Naive thymus-derived CD4-positive, alpha-beta T cell (primary cell): ENCODE measurements around the gene PLEKHO2. TPM values are rescaled to one million over a fixed set of nuclear protein-coding genes. Genes with fewer than 3 reads are reported as not detected.
A peak's percentile ranks its signal among the peaks of the same experiment; 100 is the strongest.

Source experiments
- ATAC-seq: fragments of 150-1000 bp; cut with Tn5 transposase; 2 replicates; pipeline ENCODE4 v1.10.0; 2021; ENCODE audit warnings: mild to moderate bottlenecking, moderate library complexity
- CTCF ChIA-PET: fragments of 350-600 bp; sonication (Branson Sonifier 250); formaldehyde crosslinking; loops from one replicate; lab custom pipeline; 2021; ENCODE audit warnings: antibody characterized with exemption; lab: Charles Lee
- POLR2A ChIA-PET: fragments of 350-600 bp; sonication (Branson Sonifier 250); formaldehyde crosslinking; loops from one replicate; lab custom pipeline; 2021; ENCODE audit warnings: antibody characterized with exemption, inconsistent platforms; lab: Charles Lee
- DNase-seq, 9 donors: peaks; one replicate each; pipeline versions ENCODE4 v3.0.0 to v3.0.0-alpha.2; 2020 to 2022; ENCODE audit warnings: mixed read lengths in 1 of 9
- H3K27ac ChIP-seq: one replicate; pipeline ENCODE4 v1.7.0; 2013; ENCODE audit warnings: mild to moderate bottlenecking, low read depth, low read length, moderate library complexity
- H3K27me3 ChIP-seq, 2 donors: one replicate each; pipeline ENCODE4 v1.7.0; 2013; ENCODE audit warnings: low read length in 2 of 2, mild to moderate bottlenecking in 2 of 2, moderate library complexity in 2 of 2; ENCODE audit not compliant: control insufficient read depth in 2 of 2, insufficient read depth in 2 of 2
- H3K36me3 ChIP-seq, 3 experiments: 1 replicate in 2 of 3; 2 replicates in 1 of 3; pipeline ENCODE4 v1.7.0; 2013; ENCODE audit warnings: low read length in 3 of 3, mild to moderate bottlenecking in 3 of 3, moderate library complexity in 1 of 3; ENCODE audit not compliant: insufficient read depth in 3 of 3, control insufficient read depth in 2 of 3
- H3K4me1 ChIP-seq, 2 donors: one replicate each; pipeline ENCODE4 v1.7.0; 2013; ENCODE audit warnings: low read length in 2 of 2, mild to moderate bottlenecking in 2 of 2, moderate library complexity in 1 of 2; ENCODE audit not compliant: control insufficient read depth in 2 of 2, insufficient read depth in 2 of 2
- H3K4me3 ChIP-seq: 2 replicates; pipeline ENCODE4 v1.7.0; 2013; ENCODE audit warnings: mild to moderate bottlenecking, low read length
- H3K9me3 ChIP-seq, 3 experiments: 1 replicate in 2 of 3; 2 replicates in 1 of 3; pipeline ENCODE4 v1.7.0; 2013; ENCODE audit warnings: low read length in 3 of 3; ENCODE audit not compliant: control insufficient read depth in 2 of 3
- H3K27ac Mint-ChIP-seq, 9 donors: one replicate each; pipeline ENCODE4 v1.8.0; 2020 to 2022; ENCODE audit warnings: mixed read lengths in 9 of 9, mild to moderate bottlenecking in 8 of 9, moderate library complexity in 5 of 9, inconsistent platforms in 2 of 9
- H3K27me3 Mint-ChIP-seq, 5 donors: one replicate each; pipeline ENCODE4 v1.8.0; 2021 to 2022; ENCODE audit warnings: mixed read lengths in 5 of 5, mild to moderate bottlenecking in 1 of 5
- H3K36me3 Mint-ChIP-seq, 5 donors: one replicate each; pipeline ENCODE4 v1.8.0; 2020 to 2022; ENCODE audit warnings: mixed read lengths in 5 of 5, mild to moderate bottlenecking in 3 of 5, inconsistent platforms in 1 of 5
- H3K4me1 Mint-ChIP-seq, 7 donors: one replicate each; pipeline ENCODE4 v1.8.0; 2020 to 2022; ENCODE audit warnings: mixed read lengths in 7 of 7, mild to moderate bottlenecking in 3 of 7, inconsistent platforms in 1 of 7
- H3K4me3 Mint-ChIP-seq, 10 donors: one replicate each; pipeline ENCODE4 v1.8.0; 2020 to 2022; ENCODE audit warnings: mild to moderate bottlenecking in 10 of 10, mixed read lengths in 10 of 10, moderate library complexity in 6 of 10, inconsistent platforms in 2 of 10
- H3K9me3 Mint-ChIP-seq, 11 donors: one replicate each; pipeline ENCODE4 v1.8.0; 2020 to 2022; ENCODE audit warnings: mixed read lengths in 11 of 11, mild to moderate bottlenecking in 4 of 11, inconsistent platforms in 1 of 11, moderate library complexity in 1 of 11
- intact Hi-C, 2 donors: fragments of 100-400 bp; cut with micrococcal nuclease; formaldehyde crosslinking; loops; one replicate each; pipeline ENCODE4 v1.15.1; 2023
- polyA plus RNA-seq, 2 donors: library from polyadenylated mRNA; unstranded; fragments of 300-500 nt; fragmentation: Illumina TruSeq; gene quantifications; one replicate each; pipeline ENCODE4 v1.2.3, GENCODE V29; 2021
- total RNA-seq, 6 experiments: library from RNA in 5 of 6; stranded (reverse) in 5 of 6; gene quantifications; 1 replicate in 5 of 6; 2 replicates in 1 of 6; pipeline ENCODE4 v1.2.3 and lab custom pipeline; 2021 to 2026

Gene PLEKHO2
- total and polyA plus RNA-seq, 7 experiments from 2014 or later, result 8.6 to 52.3 (median 14.0) TPM

DNA sequence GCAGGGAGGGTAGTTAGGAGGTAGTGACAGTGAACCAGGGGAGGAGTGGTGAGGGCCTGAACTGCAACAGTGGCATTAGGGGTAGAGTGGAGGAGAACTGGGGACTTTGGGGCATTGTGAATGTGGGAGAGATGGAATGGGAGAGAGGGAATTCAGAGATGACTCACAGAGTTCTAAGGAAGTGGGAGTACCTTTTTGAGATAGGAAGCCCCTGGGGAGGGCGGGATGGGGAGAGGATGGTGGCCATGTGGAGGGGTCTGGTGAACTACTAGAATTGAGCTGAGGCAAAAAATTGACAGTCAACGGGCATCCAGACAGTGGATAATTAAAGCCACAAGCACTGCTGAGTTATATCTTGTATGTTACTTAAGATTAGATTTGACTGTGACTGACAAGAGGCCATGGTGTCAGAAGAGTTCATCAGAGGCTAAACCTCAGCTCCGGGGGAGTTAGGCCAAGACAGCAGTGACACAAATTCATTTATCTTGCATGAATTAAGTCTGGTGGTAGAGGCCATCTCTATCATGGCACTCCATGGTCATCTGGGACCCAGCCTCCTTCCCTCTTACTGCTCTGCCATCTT, 34.0 kb downstream of the PLEKHO2 start:
- Mint-ChIP-seq H3K27me3 (no peaks in the 10 kb centered on the region), H3K27ac (no peak overlapping the region), H3K4me1 (peaks cover 0 to 32% (median 0%) of the 10 kb centered on the region in 7 donors), H3K36me3 (no peaks in the 10 kb centered on the region), H3K4me3 (no peak overlapping the region), H3K9me3 (no peaks in the 10 kb centered on the region)
- H3K4me1 ChIP-seq, result no peaks in the 10 kb centered on the region
- no peak overlapping the region for H3K4me3 ChIP-seq
- no peaks in the 10 kb centered on the region for H3K9me3 ChIP-seq
- intact Hi-C loops, result no loop called here
- no peak overlapping the region for H3K27ac ChIP-seq
- POLR2A ChIA-PET, result no interaction called here
- H3K27me3 ChIP-seq, result no peaks in the 10 kb centered on the region
- CTCF ChIA-PET, result interaction anchor here (0.6 kb wide), 1 partner anchor 86 kb away, joined by 4 read pairs; no protein-coding TSS in a partner anchor
- no peak for DNase-seq
- H3K36me3 ChIP-seq, result no peaks in the 10 kb centered on the region
- no peak for ATAC-seq

DNA sequence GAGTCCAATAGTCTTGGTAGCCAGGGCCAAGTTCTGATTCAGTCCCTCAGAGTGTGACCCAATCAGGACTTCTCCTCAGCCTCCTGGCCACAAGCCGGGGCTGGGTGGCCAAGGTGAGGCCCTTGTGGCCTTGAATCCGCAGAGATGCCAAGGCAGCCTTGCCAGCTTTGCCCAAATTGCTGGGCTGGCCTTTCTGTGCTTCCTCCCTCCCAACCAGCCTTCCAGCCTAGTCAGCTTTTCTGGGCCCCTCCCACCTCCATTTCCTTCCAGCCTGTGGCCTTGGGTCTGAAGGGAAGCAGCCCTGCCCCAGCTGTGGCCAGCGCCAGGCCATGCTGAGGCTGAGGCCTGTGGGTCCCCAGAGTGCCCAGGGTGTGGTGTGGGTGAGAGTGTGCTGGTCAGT, 35.7 kb downstream of the PLEKHO2 start:
- H3K9me3 Mint-ChIP-seq, result no peaks in the 10 kb centered on the region
- Histone ChIP-seq H3K36me3 (no peaks in the 10 kb centered on the region), H3K27me3 (no peaks in the 10 kb centered on the region), H3K27ac (no peak overlapping the region), H3K9me3 (no peaks in the 10 kb centered on the region), H3K4me1 (peaks cover 7 to 10% of the 10 kb centered on the region in 2 donors), H3K4me3 (no peak overlapping the region)
- peak overlapping the region in 1 of 9 donors; percentile 72 for H3K27ac Mint-ChIP-seq
- H3K4me1 Mint-ChIP-seq, result peaks cover 0 to 37% (median 7%) of the 10 kb centered on the region in 7 donors
- no peaks in the 10 kb centered on the region for H3K36me3 Mint-ChIP-seq
- H3K4me3 Mint-ChIP-seq, result peak overlapping the region in 1 of 10 donors; percentile 20
- ChIA-PET POLR2A (interaction anchor here (0.6 to 1.3 kb wide), 3 partner anchors 14 to 37 kb away, joined by 3 read pairs; no protein-coding TSS in a partner anchor), CTCF (no interaction called here)
- intact Hi-C loops, result no loop called here
- H3K27me3 Mint-ChIP-seq, result no peaks in the 10 kb centered on the region
- DNase-seq (no peak), ATAC-seq (peak; percentile 42)

DNA sequence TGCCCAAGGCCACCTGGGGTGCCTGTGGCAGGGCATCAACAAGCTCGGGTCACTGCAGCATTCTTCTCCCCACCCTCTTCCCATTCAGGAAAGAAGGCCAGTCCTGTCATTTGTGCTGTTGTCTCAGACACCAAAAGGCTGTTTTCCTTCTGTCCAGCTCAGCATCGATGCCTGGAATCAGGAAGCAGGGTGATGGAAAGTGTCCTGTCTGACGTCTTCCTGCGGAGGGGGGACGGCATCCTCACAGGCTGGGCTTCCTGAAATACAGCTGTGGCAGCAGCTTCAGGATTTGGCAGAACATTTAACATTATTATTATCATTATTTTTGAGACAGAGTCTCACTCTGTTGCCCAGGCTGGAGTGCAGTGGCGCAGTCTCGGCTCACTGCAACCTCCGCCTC, 37.0 kb downstream of the PLEKHO2 start:
- no peak overlapping the region for H3K4me3 Mint-ChIP-seq
- H3K27ac Mint-ChIP-seq, result peak overlapping the region in 2 of 9 donors; percentile 28 to 78
- no peak for ATAC-seq
- ChIA-PET CTCF (no interaction called here), POLR2A (interaction anchor here (0.6 kb wide), 1 partner anchor 12 kb away, joined by 3 read pairs; no protein-coding TSS in a partner anchor)
- Histone ChIP-seq H3K27me3 (no peaks in the 10 kb centered on the region), H3K4me1 (peaks cover 19 to 23% of the 10 kb centered on the region in 2 donors), H3K36me3 (no peaks in the 10 kb centered on the region), H3K4me3 (no peak overlapping the region), H3K27ac (no peak overlapping the region), H3K9me3 (no peaks in the 10 kb centered on the region)
- H3K4me1 Mint-ChIP-seq, result peaks cover 9 to 45% (median 20%) of the 10 kb centered on the region in 7 donors
- no peaks in the 10 kb centered on the region for H3K9me3 Mint-ChIP-seq
- H3K36me3 Mint-ChIP-seq, result no peaks in the 10 kb centered on the region
- no peaks in the 10 kb centered on the region for H3K27me3 Mint-ChIP-seq
- no peak for DNase-seq
- intact Hi-C loops, result no loop called here

DNA sequence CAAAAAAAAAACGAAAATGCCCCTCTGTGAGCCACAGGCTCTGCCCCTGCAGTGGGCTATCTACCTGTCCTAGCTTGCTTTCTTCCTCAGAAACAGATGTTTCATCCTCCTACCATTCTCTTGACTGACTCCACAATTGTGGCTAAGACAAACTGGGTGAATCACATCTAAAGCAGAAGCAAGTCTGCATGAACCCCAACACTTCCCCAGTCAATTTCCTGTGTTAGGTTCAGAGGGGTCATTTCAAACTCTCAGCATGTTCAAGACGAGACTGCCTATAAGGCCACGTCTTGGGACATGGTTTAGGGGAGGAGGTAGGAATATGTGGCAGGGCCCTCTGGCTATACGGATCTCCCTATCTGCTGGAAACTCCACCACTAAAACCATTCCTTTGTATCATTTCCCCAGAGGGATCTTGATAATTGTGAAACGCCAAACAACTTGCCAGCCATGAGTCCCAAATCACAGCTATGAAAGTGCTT, 41.4 kb downstream of the PLEKHO2 start:
- Mint-ChIP-seq H3K27me3 (no peaks in the 10 kb centered on the region), H3K9me3 (no peaks in the 10 kb centered on the region), H3K4me1 (peaks cover 13 to 31% (median 28%) of the 10 kb centered on the region in 7 donors), H3K27ac (peak overlapping the region in 8 of 9 donors; percentile 0 to 86 (median 50)), H3K4me3 (peak overlapping the region in 9 of 10 donors; percentile 34 to 76 (median 47)), H3K36me3 (no peaks in the 10 kb centered on the region)
- Histone ChIP-seq H3K4me3 (peak overlapping the region; percentile 2), H3K36me3 (no peaks in the 10 kb centered on the region), H3K27me3 (no peaks in the 10 kb centered on the region), H3K9me3 (no peaks in the 10 kb centered on the region), H3K4me1 (peaks cover 27 to 30% of the 10 kb centered on the region in 2 donors), H3K27ac (no peak overlapping the region)
- peak in 1 of 9 donors; percentile 9 for DNase-seq
- ChIA-PET POLR2A (interaction anchor here (0.6 to 6.8 kb wide), 3 partner anchors 11 to 47 kb away, joined by 3 to 53 read pairs (median 3); no protein-coding TSS in a partner anchor), CTCF (interaction anchor here (1.6 kb wide), 1 partner anchor 46 kb away, joined by 4 read pairs; no protein-coding TSS in a partner anchor)
- peak; percentile 70 for ATAC-seq
- intact Hi-C loops, result loop anchor here in 1 of 2 donors (1.0 kb wide), 1 partner anchor 10 kb away; no protein-coding TSS in a partner anchor

DNA sequence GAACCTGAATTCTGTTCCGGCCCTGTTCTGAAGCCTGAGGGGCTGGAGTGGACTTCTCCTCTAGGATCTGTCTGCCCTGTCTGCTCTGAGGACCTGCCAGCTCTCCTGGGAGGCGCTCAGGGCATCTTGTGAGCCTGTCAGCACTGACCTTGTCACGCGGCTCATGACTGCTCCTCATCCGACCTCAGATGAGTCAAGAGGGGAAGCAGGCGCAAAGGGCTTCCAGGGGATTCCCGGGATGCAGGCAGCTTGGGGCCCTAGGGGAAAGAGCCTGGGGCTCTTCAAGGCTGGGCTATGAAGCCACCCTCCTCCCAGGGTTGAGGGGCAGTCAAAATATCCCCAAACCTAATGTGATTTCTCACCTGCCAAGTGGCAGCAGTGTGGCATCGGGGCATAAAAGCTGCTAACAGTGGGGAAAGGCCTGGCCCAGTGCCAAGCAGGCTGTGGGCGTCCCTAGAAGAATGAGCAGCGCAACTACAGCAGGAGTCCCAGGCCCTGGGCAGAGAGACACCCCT, 42.3 kb downstream of the PLEKHO2 start:
- Mint-ChIP-seq H3K27ac (peak overlapping the region in 7 of 9 donors; percentile 0 to 86 (median 28)), H3K4me1 (peaks cover 13 to 31% (median 28%) of the 10 kb centered on the region in 7 donors), H3K36me3 (no peaks in the 10 kb centered on the region), H3K27me3 (no peaks in the 10 kb centered on the region), H3K9me3 (no peaks in the 10 kb centered on the region), H3K4me3 (peak overlapping the region in 5 of 10 donors; percentile 34 to 75 (median 39))
- Histone ChIP-seq H3K4me3 (no peak overlapping the region), H3K9me3 (no peaks in the 10 kb centered on the region), H3K27ac (no peak overlapping the region), H3K4me1 (peaks cover 27 to 30% of the 10 kb centered on the region in 2 donors), H3K36me3 (no peaks in the 10 kb centered on the region), H3K27me3 (no peaks in the 10 kb centered on the region)
- CTCF ChIA-PET, result interaction anchor here (0.6 to 1.2 kb wide), 3 partner anchors 11 to 159 kb away, joined by 3 to 7 read pairs (median 4); no protein-coding TSS in a partner anchor
- intact Hi-C loops, result loop anchor here (1.0 kb wide), 2 partner anchors 9 to 10 kb away; no protein-coding TSS in a partner anchor
- POLR2A ChIA-PET, result interaction anchor here (1.1 to 6.8 kb wide), 2 partner anchors 10 to 20 kb away, joined by 3 to 53 read pairs; no protein-coding TSS in a partner anchor
- DNase-seq (peak; percentile 37 to 69 (median 62)), ATAC-seq (peak; percentile 70)

DNA sequence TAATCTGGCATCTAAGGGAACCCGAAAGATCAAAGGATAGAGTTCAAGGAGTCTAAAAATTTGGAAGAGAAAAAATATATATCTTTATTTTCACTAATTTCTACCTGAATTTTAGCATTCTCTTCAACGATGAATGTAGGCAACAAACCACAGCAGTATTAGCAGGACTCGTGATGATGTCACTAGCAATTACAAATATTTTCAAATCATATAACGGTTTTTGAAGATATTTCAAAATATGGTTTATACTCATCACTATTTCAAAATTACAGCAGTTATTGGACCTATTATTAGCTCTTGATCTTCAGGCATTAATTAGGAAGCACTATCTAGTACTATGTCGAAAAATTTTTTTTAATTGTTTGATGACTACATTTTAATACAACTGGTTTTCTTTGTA, 43.0 kb downstream of the PLEKHO2 start:
- ChIA-PET POLR2A (interaction anchor here (1.1 to 6.8 kb wide), 2 partner anchors 9 to 19 kb away, joined by 3 to 53 read pairs; no protein-coding TSS in a partner anchor), CTCF (interaction anchor here (0.9 to 1.2 kb wide), 2 partner anchors 10 to 42 kb away, joined by 3 to 4 read pairs; no protein-coding TSS in a partner anchor)
- no peaks in the 10 kb centered on the region for H3K9me3 ChIP-seq
- no peaks in the 10 kb centered on the region for H3K27me3 ChIP-seq
- H3K4me3 ChIP-seq, result no peak overlapping the region
- peaks cover 27 to 30% of the 10 kb centered on the region in 2 donors for H3K4me1 ChIP-seq
- no peak for DNase-seq
- Mint-ChIP-seq H3K4me1 (peaks cover 13 to 31% (median 28%) of the 10 kb centered on the region in 7 donors), H3K4me3 (no peak overlapping the region), H3K27ac (no peak overlapping the region), H3K9me3 (no peaks in the 10 kb centered on the region), H3K36me3 (no peaks in the 10 kb centered on the region), H3K27me3 (no peaks in the 10 kb centered on the region)
- H3K27ac ChIP-seq, result no peak overlapping the region
- intact Hi-C loops, result loop anchor here in 1 of 2 donors (1.0 kb wide), 1 partner anchor 10 kb away; no protein-coding TSS in a partner anchor
- no peak for ATAC-seq
- no peaks in the 10 kb centered on the region for H3K36me3 ChIP-seq
